Measurements from ENCODE around the gene GRHL1. TPM values are rescaled to one million over a fixed set of nuclear protein-coding genes. Genes with fewer than 3 reads are reported as not detected.

The GRHL1 gene
- total RNA-seq, 4 donors from 2014 or later: 0.24 to 2.8 (median 1.4) TPM

- Histone ChIP-seq H3K4me3 (no peak overlapping the region), H3K27ac (no peak overlapping the region), H3K9me3 (no peaks in the 10 kb centered on the region), H3K27me3 (no peaks in the 10 kb centered on the region), H3K4me1 (no peaks in the 10 kb centered on the region), H3K36me3 (no peaks in the 10 kb centered on the region)
- no peak for DNase-seq
- TF ChIP-seq, protein P1, sequence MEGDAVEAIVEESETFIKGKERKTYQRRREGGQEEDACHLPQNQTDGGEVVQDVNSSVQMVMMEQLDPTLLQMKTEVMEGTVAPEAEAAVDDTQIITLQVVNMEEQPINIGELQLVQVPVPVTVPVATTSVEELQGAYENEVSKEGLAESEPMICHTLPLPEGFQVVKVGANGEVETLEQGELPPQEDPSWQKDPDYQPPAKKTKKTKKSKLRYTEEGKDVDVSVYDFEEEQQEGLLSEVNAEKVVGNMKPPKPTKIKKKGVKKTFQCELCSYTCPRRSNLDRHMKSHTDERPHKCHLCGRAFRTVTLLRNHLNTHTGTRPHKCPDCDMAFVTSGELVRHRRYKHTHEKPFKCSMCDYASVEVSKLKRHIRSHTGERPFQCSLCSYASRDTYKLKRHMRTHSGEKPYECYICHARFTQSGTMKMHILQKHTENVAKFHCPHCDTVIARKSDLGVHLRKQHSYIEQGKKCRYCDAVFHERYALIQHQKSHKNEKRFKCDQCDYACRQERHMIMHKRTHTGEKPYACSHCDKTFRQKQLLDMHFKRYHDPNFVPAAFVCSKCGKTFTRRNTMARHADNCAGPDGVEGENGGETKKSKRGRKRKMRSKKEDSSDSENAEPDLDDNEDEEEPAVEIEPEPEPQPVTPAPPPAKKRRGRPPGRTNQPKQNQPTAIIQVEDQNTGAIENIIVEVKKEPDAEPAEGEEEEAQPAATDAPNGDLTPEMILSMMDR (IDR thresholded peaks at IDR 0.05): no peak
- TF ChIP-seq POLR2A (IDR thresholded peaks at IDR 0.05): no peak
- intact Hi-C loops (cut with DNase I; ENCODE audit: low total_unique reads): no loop called here
These were observed 42.4 kb upstream of the GRHL1 start for GRCh38 chr2:9909106-9909505.

GRCh38 chr2:9910699-9911098, 40.8 kb upstream of the GRHL1 start:
- Histone ChIP-seq H3K4me1 (no peaks in the 10 kb centered on the region), H3K36me3 (no peaks in the 10 kb centered on the region), H3K9me3 (no peaks in the 10 kb centered on the region), H3K27me3 (no peaks in the 10 kb centered on the region), H3K27ac (no peak overlapping the region), H3K4me3 (no peak overlapping the region)
- intact Hi-C loops (cut with DNase I; ENCODE audit: low total_unique reads): no loop called here
- no peak for TF ChIP-seq POLR2A (IDR thresholded peaks at IDR 0.05)
- TF ChIP-seq, protein P1 (IDR thresholded peaks at IDR 0.05): no peak
- DNase-seq: no peak

GRCh38 chr2:9912468-9912867, 39.0 kb upstream of the GRHL1 start:
- Histone ChIP-seq H3K4me1 (no peaks in the 10 kb centered on the region), H3K9me3 (no peaks in the 10 kb centered on the region), H3K36me3 (no peaks in the 10 kb centered on the region), H3K27ac (no peak overlapping the region), H3K27me3 (no peaks in the 10 kb centered on the region), H3K4me3 (no peak overlapping the region)
- intact Hi-C loops (cut with DNase I; ENCODE audit: low total_unique reads): no loop called here
- TF ChIP-seq, protein P1 (IDR thresholded peaks at IDR 0.05): no peak
- no peak for DNase-seq

- no peaks in the 10 kb centered on the region for H3K36me3 ChIP-seq
These were observed 37.0 kb upstream of the GRHL1 start for GRCh38 chr2:9914384-9915065.

GRCh38 chr2:9918275-9918674, 33.2 kb upstream of the GRHL1 start:
- intact Hi-C loops (cut with DNase I; ENCODE audit: low total_unique reads): no loop called here
- no peaks in the 10 kb centered on the region for H3K4me1 ChIP-seq
- H3K4me3 ChIP-seq: no peak overlapping the region
- DNase-seq: no peak
- H3K36me3 ChIP-seq: no peaks in the 10 kb centered on the region
- H3K27me3 ChIP-seq: no peaks in the 10 kb centered on the region
- H3K27ac ChIP-seq: no peak overlapping the region
- no peaks in the 10 kb centered on the region for H3K9me3 ChIP-seq
- TF ChIP-seq, protein P1 (IDR thresholded peaks at IDR 0.05): no peak
- no peak for TF ChIP-seq POLR2A (IDR thresholded peaks at IDR 0.05)

More at GRCh38 chr2:9914384-9915065, 37.0 kb upstream of the GRHL1 start:
- DNase-seq: no peak
- H3K4me3 ChIP-seq: no peak overlapping the region
- intact Hi-C loops (cut with DNase I; ENCODE audit: low total_unique reads): no loop called here
- no peak overlapping the region for H3K27ac ChIP-seq
- H3K27me3 ChIP-seq: no peaks in the 10 kb centered on the region
- H3K9me3 ChIP-seq: no peaks in the 10 kb centered on the region
- TF ChIP-seq POLR2A (IDR thresholded peaks at IDR 0.05): no peak
- TF ChIP-seq, protein P1 (IDR thresholded peaks at IDR 0.05): no peak
- no peaks in the 10 kb centered on the region for H3K4me1 ChIP-seq
